Motor neuron (in vitro differentiated cells): ENCODE measurements around the gene GCSH. TPM values are rescaled to one million over a fixed set of nuclear protein-coding genes. Genes with fewer than 3 reads are reported as not detected.
"Not testable (repeated sequence)": the region's sequence is repeated elsewhere in the genome, so short reads cannot be mapped to it uniquely, and the experiment has no call there.

ENCODE experiments used
- ATAC-seq, 8 experiments: fragments of 200-7000 bp; cut with Tn5 transposase; replicated peaks in 6 of 8; 2 replicates each; pipeline ENCODE4 v1.8.0; 2021; ENCODE audit warnings: mild to moderate bottlenecking in 8 of 8, moderate library complexity in 8 of 8
- H3K27ac ChIP-seq, 2 donors: fragments of 250-450 bp; sonication (Bioruptor Pico); 2 replicates each; pipeline ENCODE4 v1.9.0; 2021; ENCODE audit warnings: antibody characterized with exemption in 2 of 2, mild to moderate bottlenecking in 2 of 2, moderate library complexity in 1 of 2
- H3K4me1 ChIP-seq, 2 donors: fragments of 250-450 bp; sonication (Bioruptor Pico); replicated peaks in 1 of 2; 2 replicates each; pipeline ENCODE4 v1.6.1; 2021; ENCODE audit warnings: antibody characterized with exemption in 2 of 2, mild to moderate bottlenecking in 2 of 2, moderate library complexity in 1 of 2
- H3K4me3 ChIP-seq, 5 donors: fragments of 250-450 bp; sonication (Bioruptor Pico); 2 replicates each; pipeline ENCODE4 v1.9.0; 2021; ENCODE audit warnings: antibody characterized with exemption in 5 of 5, mild to moderate bottlenecking in 5 of 5, moderate library complexity in 4 of 5
- WGBS, 10 experiments: fragments of 450-650 bp; shearing (Covaris generic); methylation state at CpG; one replicate each; pipeline ENCODE4 v1.0.0; 2022; 5-methylcytosine and 5-hydroxymethylcytosine counted together
- in situ Hi-C, 9 experiments: fragments of 400-800 bp; cut with MboI; loops; one replicate each; pipeline ENCODE4 v1.15.0; 2021; ENCODE audit warnings: low sequenced_read_pairs in 9 of 9, low pct_unique_long_range_greater_than_20kb in 2 of 9; ENCODE audit not compliant: unreplicated experiment in 9 of 9
- total RNA-seq, 8 experiments: library from RNA; unstranded; fragments of 300-600 nt; gene quantifications; 2 replicates each; pipeline versions ENCODE4 v1.2.3 to v1.2.4, GENCODE V29; 2022

GCSH gene
- total RNA-seq, 8 experiments from 2014 or later: 43.1 to 177 (median 50.1) TPM

- ATAC-seq: no peak
- no peaks in the 10 kb centered on the region for H3K4me1 ChIP-seq
- no peak overlapping the region for H3K4me3 ChIP-seq
- H3K27ac ChIP-seq: no peak overlapping the region
- WGBS, 10 experiments: 0 to 91% (median 56%) methylated on average over 1 to 11 of the region's 17 CpGs; no CpG with 5 or more reads in 4 of the 10 experiments
- in situ Hi-C loops: no loop called here
Measured at GRCh38 chr16:81123092-81123852, 27.1 kb upstream of the GCSH start.

DNA sequence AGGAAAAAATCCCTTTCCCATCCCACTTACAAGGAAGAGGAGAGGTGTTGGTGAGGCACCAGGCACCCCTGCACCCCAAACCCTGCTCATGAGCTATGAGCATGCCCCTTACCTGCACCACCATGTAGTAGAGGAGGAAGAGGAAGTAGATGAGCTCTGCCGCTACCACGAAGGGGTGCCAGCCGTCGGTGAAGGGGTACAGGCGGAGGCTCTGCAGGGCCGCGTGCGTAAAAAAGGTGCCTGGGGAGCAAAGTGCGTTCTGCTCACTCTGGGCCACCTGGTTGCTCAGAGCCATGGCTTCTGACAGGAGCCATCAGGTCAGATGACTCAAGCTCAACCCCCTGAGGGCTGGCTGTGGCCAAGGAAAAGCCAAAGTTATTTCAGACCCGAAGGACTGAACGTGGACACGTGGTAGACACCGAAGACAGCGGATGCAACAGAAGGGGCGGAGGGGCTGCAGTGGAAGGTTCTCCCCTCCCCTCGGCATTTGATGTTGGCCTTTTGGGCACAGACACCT lies 25.3 kb upstream of the GCSH start:
- no peak overlapping the region for H3K4me3 ChIP-seq
- 60 to 100% (median 95%) methylated on average over 1 to 7 of the region's 16 CpGs; no CpG with 5 or more reads in 1 of the 10 experiments for WGBS, 10 experiments
- in situ Hi-C loops: no loop called here
- H3K27ac ChIP-seq: no peak overlapping the region
- no peaks in the 10 kb centered on the region for H3K4me1 ChIP-seq
- no peak for ATAC-seq

DNA sequence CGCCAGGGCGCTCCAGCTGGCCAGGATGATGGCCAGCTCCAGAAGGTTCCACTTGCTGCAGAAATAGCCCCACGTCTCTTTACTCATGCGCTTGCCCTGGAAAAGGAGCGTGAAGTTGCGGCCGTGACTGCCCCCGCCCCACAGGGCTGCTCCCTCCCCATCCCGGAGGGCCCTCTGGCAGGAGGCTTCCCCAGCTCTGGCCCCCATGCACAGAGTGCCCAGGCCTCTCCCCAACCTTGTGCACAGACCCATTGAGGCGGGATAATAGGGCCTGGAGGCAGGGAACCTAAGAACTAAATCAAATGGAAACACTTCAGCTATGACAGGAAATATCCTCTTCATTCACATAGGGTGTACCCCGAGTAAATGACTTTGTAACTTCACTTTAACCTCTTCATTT lies 21.2 kb upstream of the GCSH start:
- H3K4me3 ChIP-seq: no peak overlapping the region
- WGBS, 10 experiments: 0 to 83% (median 23%) methylated on average over 1 to 2 of the region's 11 CpGs; no CpG with 5 or more reads in 6 of the 10 experiments
- no peak overlapping the region for H3K27ac ChIP-seq
- in situ Hi-C loops: no loop called here
- no peaks in the 10 kb centered on the region for H3K4me1 ChIP-seq
- ATAC-seq: peak in 4 of 8 experiments; percentile 29 to 70 (median 60)

DNA sequence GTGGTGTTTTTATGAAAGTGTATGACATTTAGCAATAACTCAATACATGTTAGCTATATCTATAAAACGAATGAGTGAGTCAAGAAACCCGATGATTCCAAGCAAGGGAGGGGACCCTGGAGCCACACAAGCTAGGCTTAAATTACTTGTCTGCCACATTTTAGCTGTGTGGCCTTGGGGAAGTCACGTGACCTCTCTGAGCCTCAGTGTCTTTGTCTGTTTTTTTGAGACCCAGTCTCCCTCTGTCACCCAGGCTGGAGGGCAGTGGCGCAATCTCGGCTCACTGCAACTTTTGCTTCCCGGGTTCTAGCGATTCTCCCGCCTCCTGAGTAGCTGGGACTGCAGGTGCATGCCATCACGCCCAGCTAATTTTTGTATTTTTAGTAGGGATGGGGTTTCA lies 20.1 kb upstream of the GCSH start:
- no peak for ATAC-seq
- H3K4me3 ChIP-seq: no peak overlapping the region
- in situ Hi-C loops: no loop called here
- no peak overlapping the region for H3K27ac ChIP-seq
- no peaks in the 10 kb centered on the region for H3K4me1 ChIP-seq
- WGBS, 10 experiments: 20 to 100% (median 70%) methylated on average over 1 to 3 of the region's 9 CpGs; no CpG with 5 or more reads in 1 of the 10 experiments

- 60 to 100% (median 75%) methylated on average over 1 to 2 of the region's 4 CpGs; no CpG with 5 or more reads in 5 of the 10 experiments for WGBS, 10 experiments
- no peak overlapping the region for H3K4me3 ChIP-seq
- H3K4me1 ChIP-seq: peaks cover 0 to 3% of the 10 kb centered on the region in 2 donors
- H3K27ac ChIP-seq: no peak overlapping the region
- in situ Hi-C loops: no loop called here
- no peak for ATAC-seq
Measured at GRCh38 chr16:81112453-81112852, 16.3 kb upstream of the GCSH start.

GRCh38 chr16:81109274-81109673 lies 13.1 kb upstream of the GCSH start:
- in situ Hi-C loops, H3K4me1 ChIP-seq, H3K27ac ChIP-seq, H3K4me3 ChIP-seq, ATAC-seq: not testable (repeated sequence)
- WGBS, 10 experiments: 55% methylated on average over 4 of the region's 6 CpGs; no CpG with 5 or more reads in 9 of the 10 experiments

DNA sequence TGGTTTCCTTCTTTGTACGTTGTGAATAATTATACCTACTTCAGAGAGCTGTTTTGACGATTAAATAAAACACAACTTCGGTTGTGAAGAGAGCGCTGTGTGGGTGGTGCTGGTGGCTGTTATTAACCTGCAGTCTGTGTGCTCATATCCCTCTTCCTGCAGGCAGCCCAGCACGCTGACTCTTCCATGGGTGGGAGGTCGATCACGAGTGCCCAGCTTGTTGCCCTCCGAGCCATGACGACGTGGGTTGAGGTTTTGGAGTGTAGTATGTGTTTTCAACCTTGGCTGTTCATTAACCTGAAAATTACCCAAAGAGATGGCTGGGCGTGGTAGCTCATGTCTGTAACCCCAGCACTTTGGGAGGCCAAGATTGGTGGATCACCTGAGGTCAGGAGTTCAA lies 11.3 kb upstream of the GCSH start:
- in situ Hi-C loops: no loop called here
- ATAC-seq: no peak
- Histone ChIP-seq H3K4me3 (no peak overlapping the region), H3K27ac (no peak overlapping the region), H3K4me1 (peaks cover 0 to 3% of the 10 kb centered on the region in 2 donors)
- 67 to 94% (median 79%) methylated on average over 3 to 10 of the region's 11 CpGs; no CpG with 5 or more reads in 4 of the 10 experiments for WGBS, 10 experiments

DNA sequence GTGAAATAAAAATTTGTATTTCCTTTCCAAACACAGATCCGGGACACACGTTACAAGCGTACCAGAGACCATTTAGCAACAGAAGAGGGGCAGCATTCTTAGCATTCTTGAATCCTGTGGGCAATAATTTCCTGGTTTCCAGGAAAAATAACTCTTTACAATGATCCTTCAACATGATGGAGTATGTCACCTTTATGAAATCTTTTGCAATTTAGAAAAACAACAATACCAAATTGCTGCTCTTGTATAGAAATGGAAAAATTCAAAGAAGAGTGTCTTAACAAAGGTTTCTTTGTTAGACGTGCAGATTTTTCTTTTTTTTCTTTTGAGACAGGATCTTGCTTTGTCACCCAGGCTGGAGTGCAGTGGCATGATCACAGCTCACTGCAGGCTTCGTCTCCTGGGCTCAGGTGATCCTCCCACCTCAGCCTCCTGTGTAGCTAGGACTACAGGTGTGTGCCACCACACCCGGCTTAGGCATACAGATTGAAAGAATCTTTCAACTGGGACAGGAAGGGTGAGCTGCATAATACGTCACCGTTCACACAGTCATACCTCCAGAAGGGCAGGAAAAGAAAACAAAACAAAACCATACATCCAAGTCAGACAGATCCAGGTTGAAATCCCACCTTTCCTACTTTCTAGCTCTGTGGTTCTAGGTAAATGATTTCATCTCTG lies 10.8 kb upstream of the GCSH start:
- in situ Hi-C loops: no loop called here
- Histone ChIP-seq H3K4me3 (no peak overlapping the region), H3K27ac (no peak overlapping the region), H3K4me1 (peaks cover 0 to 3% of the 10 kb centered on the region in 2 donors)
- no peak for ATAC-seq
- WGBS, 10 experiments: 51 to 97% (median 69%) methylated on average over 1 to 8 of the region's 8 CpGs; no CpG with 5 or more reads in 2 of the 10 experiments

- 0 to 100% (median 88%) methylated on average over 1 of the region's 1 CpG; no CpG with 5 or more reads in 3 of the 10 experiments for WGBS, 10 experiments
- Histone ChIP-seq H3K4me1 (peaks cover 0 to 3% of the 10 kb centered on the region in 2 donors), H3K4me3 (no peak overlapping the region), H3K27ac (no peak overlapping the region)
- in situ Hi-C loops: no loop called here
- ATAC-seq: no peak
Measured at GRCh38 chr16:81105946-81106345, 9.8 kb upstream of the GCSH start.

DNA sequence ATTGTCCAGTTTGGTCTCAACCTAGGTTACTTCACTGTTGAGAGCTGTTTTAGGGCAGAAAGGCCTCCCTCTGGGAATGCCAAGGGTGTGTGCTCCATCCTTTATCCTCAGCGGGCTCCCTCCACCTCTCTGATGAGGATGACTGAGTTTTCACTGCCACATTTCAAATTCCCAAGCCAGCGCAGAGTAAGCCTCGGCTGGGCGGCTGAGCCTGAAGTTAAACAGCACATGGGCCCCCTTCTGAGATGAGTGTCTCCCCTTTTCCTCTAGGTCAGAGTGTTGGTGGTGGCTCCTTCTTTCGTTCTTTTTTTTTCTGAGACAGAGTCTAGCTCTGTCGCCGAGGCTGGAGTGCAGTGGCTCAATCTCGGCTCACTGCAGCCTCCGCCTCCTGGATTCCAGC lies 5.5 kb upstream of the GCSH start:
- Histone ChIP-seq H3K4me3 (no peak overlapping the region), H3K4me1 (peaks cover 0 to 2% of the 10 kb centered on the region in 2 donors), H3K27ac (no peak overlapping the region)
- no peak for ATAC-seq
- 72 to 100% (median 89%) methylated on average over 1 to 6 of the region's 9 CpGs; no CpG with 5 or more reads in 2 of the 10 experiments for WGBS, 10 experiments
- in situ Hi-C loops: no loop called here

- ATAC-seq: no peak
- H3K4me1 ChIP-seq: peaks cover under 1 to 4% of the 10 kb centered on the region in 2 donors
- H3K4me3 ChIP-seq: no peak overlapping the region
- in situ Hi-C loops: no loop called here
- H3K27ac ChIP-seq: no peak overlapping the region
Measured at GRCh38 chr16:81099958-81100357, 3.8 kb upstream of the GCSH start.

DNA sequence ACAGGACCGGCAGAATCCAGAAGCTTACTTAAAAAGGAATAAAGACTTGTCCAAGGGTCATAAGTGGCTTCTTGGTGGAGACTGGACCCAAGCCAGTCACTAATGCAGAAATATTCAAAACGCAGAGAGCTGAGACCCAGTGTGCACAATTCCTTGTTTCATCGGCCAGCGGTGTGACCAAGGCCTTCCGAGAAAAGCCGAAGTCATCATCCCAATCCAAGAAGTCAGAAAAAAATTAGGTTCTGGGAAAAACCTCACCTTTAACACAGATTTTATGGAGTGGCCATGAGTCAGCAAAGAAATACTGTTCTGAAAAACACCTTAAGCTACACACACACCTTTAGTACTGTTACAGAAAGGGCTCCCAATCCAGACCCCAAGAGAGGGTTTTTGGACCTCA lies 1.0 kb upstream of the GCSH start:
- ATAC-seq: peak in 1 of 8 experiments; percentile 1
- WGBS, 10 experiments: 76 to 100% (median 96%) methylated on average over 1 to 6 of the region's 6 CpGs; no CpG with 5 or more reads in 1 of the 10 experiments
- in situ Hi-C loops: no loop called here
- Histone ChIP-seq H3K27ac (no peak overlapping the region), H3K4me1 (peaks cover 9% of the 10 kb centered on the region in 2 donors), H3K4me3 (no peak overlapping the region)

- in situ Hi-C loops: no loop called here
- peaks cover 9% of the 10 kb centered on the region in 2 donors for H3K4me1 ChIP-seq
- H3K27ac ChIP-seq: no peak overlapping the region
- 0 to 80% (median 27%) methylated on average over 1 to 8 of the region's 8 CpGs for WGBS, 10 experiments
- peak in 3 of 8 experiments; percentile 45 to 56 (median 53) for ATAC-seq
- H3K4me3 ChIP-seq: peak overlapping the region; percentile 13 to 73 (median 52)
Measured at GRCh38 chr16:81096715-81097208, 567 bp upstream of the GCSH start.
